NB4 (cell line): ENCODE results near the gene ZBTB20.

Source experiments
- POLR2A ChIP-seq: IDR thresholded peaks from 2 replicates; pipeline ENCODE4 v1.6.1; 2011; ENCODE audit warnings: mild to moderate bottlenecking; ENCODE audit not compliant: insufficient read length; ENCODE audit errors: extremely low read depth
- TF ChIP-seq, protein P1 (sequence below): IDR thresholded peaks from one replicate; pipeline ENCODE4 v1.5.1; 2012; ENCODE audit warnings: low read depth, low read length

DNA sequence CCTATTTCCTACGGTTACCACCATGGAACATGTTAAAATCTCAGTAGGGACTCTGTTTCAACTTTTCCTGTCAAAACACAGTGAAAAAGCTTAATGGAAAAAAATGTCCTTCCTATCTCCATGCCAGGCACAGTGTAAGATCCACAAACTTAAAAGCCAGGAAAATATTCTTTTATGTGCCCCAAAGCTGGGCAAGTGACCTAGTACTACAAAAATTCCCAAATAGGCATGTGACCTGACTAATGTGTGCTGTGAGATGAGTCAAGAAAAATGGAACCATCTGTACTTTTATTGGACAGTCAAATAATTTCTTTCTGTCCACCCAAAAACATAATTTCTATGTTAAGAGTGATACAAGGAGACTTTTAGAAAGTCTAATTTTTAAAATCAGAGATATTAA is 406.0 kb downstream of the ZBTB20 start:
- TF ChIP-seq, protein P1, sequence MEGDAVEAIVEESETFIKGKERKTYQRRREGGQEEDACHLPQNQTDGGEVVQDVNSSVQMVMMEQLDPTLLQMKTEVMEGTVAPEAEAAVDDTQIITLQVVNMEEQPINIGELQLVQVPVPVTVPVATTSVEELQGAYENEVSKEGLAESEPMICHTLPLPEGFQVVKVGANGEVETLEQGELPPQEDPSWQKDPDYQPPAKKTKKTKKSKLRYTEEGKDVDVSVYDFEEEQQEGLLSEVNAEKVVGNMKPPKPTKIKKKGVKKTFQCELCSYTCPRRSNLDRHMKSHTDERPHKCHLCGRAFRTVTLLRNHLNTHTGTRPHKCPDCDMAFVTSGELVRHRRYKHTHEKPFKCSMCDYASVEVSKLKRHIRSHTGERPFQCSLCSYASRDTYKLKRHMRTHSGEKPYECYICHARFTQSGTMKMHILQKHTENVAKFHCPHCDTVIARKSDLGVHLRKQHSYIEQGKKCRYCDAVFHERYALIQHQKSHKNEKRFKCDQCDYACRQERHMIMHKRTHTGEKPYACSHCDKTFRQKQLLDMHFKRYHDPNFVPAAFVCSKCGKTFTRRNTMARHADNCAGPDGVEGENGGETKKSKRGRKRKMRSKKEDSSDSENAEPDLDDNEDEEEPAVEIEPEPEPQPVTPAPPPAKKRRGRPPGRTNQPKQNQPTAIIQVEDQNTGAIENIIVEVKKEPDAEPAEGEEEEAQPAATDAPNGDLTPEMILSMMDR = no peak
- TF ChIP-seq POLR2A = no peak
